ENCODE measurements around the gene TRAF2.
"Not testable (repeated sequence)": the region's sequence is repeated elsewhere in the genome, so short reads cannot be mapped to it uniquely, and the experiment has no call there.

The TRAF2 gene

DNA sequence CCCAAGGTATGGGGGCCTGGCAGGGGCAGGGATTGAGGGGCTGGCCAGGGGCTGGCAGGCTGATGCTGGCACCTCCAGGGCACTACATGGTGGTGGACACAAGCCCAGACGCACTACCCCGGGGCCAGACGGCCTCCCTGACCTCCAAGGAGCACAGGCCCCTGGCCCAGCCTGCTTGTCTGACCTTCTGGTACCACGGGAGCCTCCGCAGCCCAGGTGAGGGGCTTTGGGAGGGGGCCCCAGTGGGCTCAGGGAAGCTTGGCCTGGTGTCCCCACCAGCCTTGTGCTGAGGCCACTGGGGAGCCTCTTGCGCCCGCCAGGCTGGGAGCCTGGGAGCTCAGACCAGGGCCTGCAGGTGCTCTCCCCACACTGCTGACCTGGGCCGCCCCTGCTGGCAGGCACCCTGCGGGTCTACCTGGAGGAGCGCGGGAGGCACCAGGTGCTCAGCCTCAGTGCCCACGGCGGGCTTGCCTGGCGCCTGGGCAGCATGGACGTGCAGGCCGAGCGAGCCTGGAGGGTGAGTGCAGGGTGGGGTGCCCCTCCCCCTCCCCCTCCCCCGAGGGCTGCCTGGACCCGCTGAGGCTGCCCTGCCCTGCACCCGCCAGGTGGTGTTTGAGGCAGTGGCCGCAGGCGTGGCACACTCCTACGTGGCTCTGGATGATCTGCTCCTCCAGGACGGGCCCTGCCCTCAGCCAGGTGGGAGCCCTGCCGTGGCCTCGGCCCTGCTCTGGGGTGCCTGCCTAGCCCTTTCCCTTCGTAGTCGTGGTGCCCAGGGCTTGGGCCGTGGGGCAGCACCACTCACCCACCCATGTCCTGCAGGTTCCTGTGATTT lies 28.5 kb upstream of the TRAF2 start:
- DNase-seq: no peak

DNA sequence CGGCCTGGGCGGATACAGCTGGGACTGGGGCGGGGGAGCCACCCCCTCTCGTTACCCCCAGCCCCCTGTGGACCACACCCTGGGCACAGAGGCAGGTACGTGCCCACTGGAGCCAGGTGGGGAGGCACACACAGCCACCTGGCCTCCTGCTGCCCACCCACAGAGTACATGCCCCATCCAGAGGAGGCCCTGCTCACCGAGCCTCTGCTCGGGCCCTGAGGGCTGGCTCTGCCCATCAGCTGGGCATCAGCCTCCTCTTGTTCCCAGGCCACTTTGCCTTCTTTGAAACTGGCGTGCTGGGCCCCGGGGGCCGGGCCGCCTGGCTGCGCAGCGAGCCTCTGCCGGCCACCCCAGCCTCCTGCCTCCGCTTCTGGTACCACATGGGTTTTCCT lies 27.9 kb upstream of the TRAF2 start:
- DNase-seq: no peak

DNA sequence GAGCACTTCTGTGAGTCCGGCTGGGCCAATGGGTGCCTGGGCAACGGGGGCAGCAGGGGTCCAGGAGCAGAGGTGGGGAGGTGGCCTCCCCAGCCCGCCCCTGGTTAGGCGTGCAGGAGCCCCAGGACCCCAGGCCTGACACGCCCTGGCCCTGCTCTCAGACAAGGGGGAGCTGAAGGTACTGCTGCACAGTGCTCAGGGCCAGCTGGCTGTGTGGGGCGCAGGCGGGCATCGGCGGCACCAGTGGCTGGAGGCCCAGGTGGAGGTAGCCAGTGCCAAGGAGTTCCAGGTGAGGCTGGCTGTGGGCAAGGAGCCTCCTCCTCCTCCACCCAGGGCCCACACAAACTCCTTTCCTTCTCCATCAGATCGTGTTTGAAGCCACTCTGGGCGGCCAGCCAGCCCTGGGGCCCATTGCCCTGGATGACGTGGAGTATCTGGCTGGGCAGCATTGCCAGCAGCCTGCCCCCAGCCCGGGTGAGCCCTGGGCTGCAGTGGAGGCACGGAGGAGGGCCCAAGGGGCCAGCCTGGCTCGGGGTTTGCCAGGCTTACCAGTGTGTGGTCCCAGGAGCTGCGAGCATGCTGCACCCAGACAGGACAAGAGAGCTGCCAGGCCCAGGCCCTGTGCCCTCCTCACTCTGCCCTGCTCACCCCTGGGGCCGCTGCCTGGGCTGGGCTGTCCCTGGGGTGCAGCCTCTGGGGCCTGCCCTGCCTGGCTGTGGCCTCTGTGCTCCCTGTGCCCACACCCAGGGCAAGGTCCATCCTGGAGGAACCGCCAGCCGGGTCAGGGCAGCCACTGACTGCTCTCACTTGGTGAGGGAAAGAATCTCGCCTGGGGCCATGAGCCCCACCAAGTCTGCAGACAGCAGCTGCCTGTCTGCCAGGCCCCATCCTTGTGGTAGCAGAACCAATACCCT lies 27.2 kb upstream of the TRAF2 start:
- DNase-seq: no peak

DNA sequence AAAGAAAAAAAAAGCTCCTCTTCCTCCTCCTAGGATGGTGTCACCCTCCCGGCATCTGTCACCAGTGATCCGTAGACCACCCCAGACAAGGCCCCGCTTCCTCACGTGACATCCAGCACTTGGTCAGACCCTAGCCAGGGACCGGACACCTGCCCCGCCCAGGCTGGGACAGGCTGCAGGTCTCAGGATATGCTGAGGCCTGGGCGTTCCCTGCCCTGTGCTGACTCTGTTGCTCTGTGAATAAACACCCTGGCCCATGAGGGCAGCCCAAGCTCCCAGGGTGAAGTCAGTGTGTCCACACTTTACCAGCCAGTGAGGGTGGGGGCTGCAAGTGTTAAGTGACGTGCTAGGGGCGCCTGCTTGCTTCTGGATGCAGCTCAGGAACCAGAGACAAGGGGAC lies 25.8 kb upstream of the TRAF2 start:
- no peak for DNase-seq

DNA sequence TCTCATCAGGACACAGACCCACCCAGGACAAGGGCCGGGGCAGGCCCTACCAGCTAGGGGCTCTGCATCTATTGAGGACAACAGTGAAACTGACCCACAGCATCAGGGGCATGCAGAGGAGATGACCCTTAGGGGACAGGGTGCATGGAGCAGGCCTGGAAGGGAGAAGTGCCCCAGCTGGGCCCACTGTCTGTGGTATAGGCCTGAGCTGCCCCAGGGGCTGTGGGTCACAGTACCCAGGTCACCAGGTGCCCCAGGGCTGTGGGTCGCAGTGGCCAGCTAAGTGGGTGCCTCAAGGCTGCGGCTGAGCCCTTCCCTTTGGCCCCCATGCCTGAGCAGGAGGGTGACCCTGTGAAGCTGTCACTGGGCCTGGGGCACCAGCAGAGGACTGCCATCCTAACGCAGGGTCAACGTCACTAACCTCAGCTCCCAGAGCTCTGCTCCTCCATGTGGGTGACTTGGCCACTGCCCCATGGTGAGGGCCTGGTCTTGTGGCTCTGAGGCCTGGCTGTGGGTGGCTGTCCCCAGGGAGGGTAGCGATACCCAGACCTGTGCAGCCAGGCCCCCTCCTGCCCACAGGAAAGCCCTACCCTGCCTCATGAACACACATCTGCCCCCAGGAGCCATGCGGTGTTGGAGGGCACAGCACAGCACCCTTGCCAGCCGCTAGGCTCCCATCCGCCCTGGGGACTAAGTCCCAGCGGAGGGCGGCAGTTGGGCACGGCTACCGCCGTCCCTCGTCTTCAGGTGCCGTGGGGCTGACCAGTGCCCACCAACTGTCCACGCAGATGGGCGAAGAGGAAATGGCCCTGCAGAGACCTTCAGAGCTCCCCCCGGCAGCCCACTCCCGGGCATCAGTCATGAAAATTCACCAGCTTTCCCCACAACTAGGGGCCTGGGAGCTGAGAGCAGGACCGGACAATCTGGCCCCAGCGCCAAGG lies 25.1 kb upstream of the TRAF2 start:
- no peak for DNase-seq

- DNase-seq: no peak
These were observed 24.4 kb upstream of the TRAF2 start for GRCh38 chr9:136861874-136862457.

- no peak for DNase-seq
These were observed 23.3 kb upstream of the TRAF2 start for GRCh38 chr9:136862849-136863622.

- DNase-seq: no peak
These were observed 22.6 kb upstream of the TRAF2 start for GRCh38 chr9:136863623-136864273.

- no peak for DNase-seq
These were observed 21.1 kb upstream of the TRAF2 start for GRCh38 chr9:136865041-136865767.

GRCh38 chr9:136865768-136866103 lies 20.6 kb upstream of the TRAF2 start:
- no peak for DNase-seq

GRCh38 chr9:136866898-136867421 lies 19.4 kb upstream of the TRAF2 start:
- not testable (repeated sequence) for DNase-seq

- no peak for DNase-seq
These were observed 18.8 kb upstream of the TRAF2 start for GRCh38 chr9:136867480-136867879.

GRCh38 chr9:136867917-136868316 lies 18.4 kb upstream of the TRAF2 start:
- no peak for DNase-seq

- no peak for DNase-seq
These were observed 17.7 kb upstream of the TRAF2 start for GRCh38 chr9:136868644-136869043.

DNA sequence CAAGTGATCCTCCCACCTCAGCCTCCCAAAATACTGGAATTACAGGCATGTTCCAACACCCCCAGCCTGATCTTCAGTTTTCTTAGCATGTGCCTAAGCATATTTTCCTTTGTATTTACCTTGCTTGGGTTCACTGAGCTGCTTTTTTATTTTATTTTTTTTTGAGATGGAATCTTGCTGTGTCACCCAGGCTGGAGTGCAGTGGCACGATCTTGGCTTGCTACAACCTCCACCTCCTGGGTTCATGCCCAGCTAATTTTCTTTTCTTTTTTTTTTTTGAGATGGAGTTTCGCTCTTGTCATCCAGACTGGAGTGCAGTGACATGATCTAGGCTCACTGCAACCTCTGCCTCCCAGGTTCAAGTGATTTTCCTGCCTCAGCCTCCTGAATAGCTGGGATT lies 16.7 kb upstream of the TRAF2 start:
- DNase-seq: not testable (repeated sequence)

GRCh38 chr9:136875155-136875554 lies 11.2 kb upstream of the TRAF2 start:
- DNase-seq: no peak

DNA sequence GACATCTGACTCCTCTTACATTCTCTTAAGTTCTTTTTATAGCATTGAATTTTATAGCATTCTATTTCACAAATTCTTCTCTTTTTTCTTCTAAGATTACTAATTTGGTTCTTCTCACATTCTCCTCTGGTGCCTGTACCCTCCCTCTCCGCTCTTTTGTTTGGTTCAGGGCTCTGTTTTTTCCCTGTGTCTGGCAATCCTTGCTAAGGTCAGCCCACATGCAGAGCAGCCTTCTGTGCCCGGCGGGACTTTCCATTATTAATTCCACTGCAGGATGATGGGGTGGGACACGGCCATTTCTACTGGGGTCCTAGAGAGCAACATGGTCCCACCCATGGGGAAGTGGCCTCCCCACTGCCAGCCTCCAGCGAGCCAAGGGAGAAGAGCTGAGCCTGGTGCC lies 9.8 kb upstream of the TRAF2 start:
- no peak for DNase-seq

DNA sequence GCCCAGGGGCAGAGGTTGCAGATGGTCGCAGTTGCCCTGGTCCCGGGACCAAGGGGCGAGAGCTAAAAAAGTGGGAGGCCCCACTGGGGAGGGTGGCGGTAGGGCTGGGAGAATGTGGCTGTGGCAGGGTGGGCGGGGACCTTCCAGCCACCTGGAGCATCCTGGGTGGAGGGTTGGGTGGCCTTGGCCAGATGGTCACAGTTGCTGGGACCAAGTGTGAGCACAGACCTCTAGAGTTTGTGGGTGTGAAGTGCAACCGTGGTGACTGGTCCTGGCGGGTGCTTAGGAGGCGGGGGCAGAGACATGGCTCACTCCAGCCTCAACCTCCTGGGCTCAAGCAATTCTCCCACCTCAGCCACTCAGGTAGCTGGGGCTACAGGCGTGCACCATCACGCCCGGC lies 5.7 kb upstream of the TRAF2 start:
- DNase-seq: no peak

DNA sequence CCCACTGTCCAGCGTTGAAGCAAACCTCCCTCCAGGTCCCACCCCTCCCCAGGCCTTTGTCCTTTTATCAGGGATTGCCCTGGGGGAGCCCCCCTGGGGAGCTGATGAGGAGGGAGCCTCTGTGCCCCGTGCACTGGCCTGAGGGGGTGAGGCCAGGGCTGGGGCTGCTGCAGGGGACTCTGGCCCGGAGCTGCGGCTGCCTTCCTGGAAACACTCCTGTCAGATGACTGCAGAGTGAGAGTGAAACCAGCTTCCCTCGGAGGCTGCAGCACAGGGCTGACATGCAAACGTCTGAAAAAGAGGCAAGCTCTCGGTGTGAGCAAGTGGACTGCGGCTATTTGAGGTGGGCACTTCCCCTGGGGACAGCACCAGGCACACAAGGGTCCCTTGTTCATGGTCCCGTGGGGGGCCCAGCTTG lies 4.6 kb upstream of the TRAF2 start:
- DNase-seq: no peak
